Measurements from ENCODE around the gene GAS2L2.

Gene GAS2L2

DNA sequence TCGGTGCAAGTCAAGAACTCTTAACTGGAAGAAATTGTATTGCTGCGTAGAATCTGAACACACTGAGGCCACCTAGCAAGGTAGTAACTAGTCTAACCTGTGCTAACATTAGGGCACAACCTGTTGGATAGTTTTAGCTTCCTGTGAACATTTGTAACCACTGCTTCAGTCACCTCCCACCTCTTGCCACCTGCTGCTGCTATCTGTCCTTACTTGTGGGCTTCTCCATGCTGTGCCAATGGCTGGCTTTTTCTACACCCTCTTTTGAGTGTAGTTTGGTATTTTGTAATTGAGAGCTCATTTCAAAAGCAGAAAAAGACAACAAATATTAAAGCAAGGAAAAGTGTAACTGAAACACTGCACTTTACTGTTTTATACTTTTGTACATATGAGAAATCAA is 29.3 kb downstream of the GAS2L2 start:
- Histone ChIP-seq H3K9me3 (ENCODE audit: low read length) (no peaks in the 10 kb centered on the region), H3K27me3 (ENCODE audit: control insufficient read depth in 1 of 2, insufficient read depth in 2 of 2, low read length in 2 of 2) (no peaks in the 10 kb centered on the region), H3K9ac (ENCODE audit: low read length) (no peak overlapping the region), H3K4me1 (ENCODE audit: insufficient read depth, low read length) (no peaks in the 10 kb centered on the region), H3K4me3 (ENCODE audit: low read depth in 1 of 2, low read length in 2 of 2) (no peak overlapping the region), H3K36me3 (ENCODE audit: insufficient read depth, low read length) (peaks cover 46% of the 10 kb centered on the region), H3K27ac (ENCODE audit: low read depth, low read length) (no peak overlapping the region)

GRCh38 chr17:35717475-35717874 is 35.6 kb downstream of the GAS2L2 start:
- H3K9ac ChIP-seq (ENCODE audit: low read length) = no peak overlapping the region
- H3K4me3 ChIP-seq (ENCODE audit: low read depth in 1 of 2, low read length in 2 of 2) = no peak overlapping the region
- H3K27ac ChIP-seq (ENCODE audit: low read depth, low read length) = no peak overlapping the region
- no peaks in the 10 kb centered on the region for H3K9me3 ChIP-seq (ENCODE audit: low read length)
- H3K36me3 ChIP-seq (ENCODE audit: insufficient read depth, low read length) = peaks cover 33% of the 10 kb centered on the region
- H3K27me3 ChIP-seq (ENCODE audit: control insufficient read depth in 1 of 2, insufficient read depth in 2 of 2, low read length in 2 of 2) = no peaks in the 10 kb centered on the region
- no peaks in the 10 kb centered on the region for H3K4me1 ChIP-seq (ENCODE audit: insufficient read depth, low read length)

DNA sequence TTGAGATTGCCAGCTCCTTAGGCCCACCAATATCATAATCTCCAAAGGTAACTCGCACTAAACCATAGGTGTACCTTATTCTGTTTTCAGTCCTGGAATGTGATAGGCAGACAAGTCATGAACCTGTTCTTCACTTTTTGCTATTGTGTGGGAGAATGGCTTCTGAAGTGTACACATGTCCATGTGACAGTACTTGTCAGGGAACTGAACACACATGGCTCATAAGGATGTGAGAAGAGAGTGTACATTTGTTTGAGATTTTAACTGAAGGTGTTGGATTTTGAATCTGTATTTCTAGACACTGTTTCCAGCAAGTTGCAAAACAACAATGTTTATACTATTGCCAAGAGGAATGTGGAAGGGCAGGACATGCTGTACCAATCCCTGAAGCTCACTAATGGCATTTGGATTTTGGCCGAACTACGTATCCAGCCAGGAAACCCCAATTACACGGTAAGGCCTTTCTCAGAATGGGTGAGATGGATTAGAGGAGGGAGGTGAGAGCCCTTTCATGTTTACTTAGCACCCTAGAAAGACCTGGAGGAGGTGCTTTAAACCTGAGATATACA is 36.1 kb downstream of the GAS2L2 start:
- H3K9me3 ChIP-seq (ENCODE audit: low read length) = no peaks in the 10 kb centered on the region
- H3K27ac ChIP-seq (ENCODE audit: low read depth, low read length) = no peak overlapping the region
- no peaks in the 10 kb centered on the region for H3K4me1 ChIP-seq (ENCODE audit: insufficient read depth, low read length)
- peaks cover 33% of the 10 kb centered on the region for H3K36me3 ChIP-seq (ENCODE audit: insufficient read depth, low read length)
- H3K9ac ChIP-seq (ENCODE audit: low read length) = no peak overlapping the region
- H3K4me3 ChIP-seq (ENCODE audit: low read depth in 1 of 2, low read length in 2 of 2) = no peak overlapping the region
- no peaks in the 10 kb centered on the region for H3K27me3 ChIP-seq (ENCODE audit: control insufficient read depth in 1 of 2, insufficient read depth in 2 of 2, low read length in 2 of 2)

DNA sequence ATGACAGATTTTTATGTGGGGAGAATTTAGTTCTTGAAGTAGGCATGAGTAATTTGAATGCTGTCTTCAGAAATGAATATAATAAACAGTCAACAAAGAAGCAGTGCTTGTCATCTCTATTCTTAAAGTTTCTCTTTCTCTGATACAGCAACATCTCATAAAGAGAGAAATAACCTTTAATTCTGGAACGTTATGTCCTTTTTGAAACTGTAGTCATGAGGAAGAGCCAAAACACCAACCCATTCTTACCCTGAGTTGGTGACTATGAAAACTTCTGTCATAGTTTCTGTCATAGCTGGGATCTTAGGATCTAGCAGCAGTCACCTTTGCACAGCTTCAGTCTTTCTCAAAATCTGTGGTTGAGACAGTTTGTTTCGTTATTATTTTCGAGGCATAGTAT is 36.9 kb downstream of the GAS2L2 start:
- Histone ChIP-seq H3K27me3 (ENCODE audit: control insufficient read depth in 1 of 2, insufficient read depth in 2 of 2, low read length in 2 of 2) (no peaks in the 10 kb centered on the region), H3K9me3 (ENCODE audit: low read length) (no peaks in the 10 kb centered on the region), H3K27ac (ENCODE audit: low read depth, low read length) (no peak overlapping the region), H3K9ac (ENCODE audit: low read length) (no peak overlapping the region), H3K4me1 (ENCODE audit: insufficient read depth, low read length) (no peaks in the 10 kb centered on the region), H3K4me3 (ENCODE audit: low read depth in 1 of 2, low read length in 2 of 2) (no peak overlapping the region), H3K36me3 (ENCODE audit: insufficient read depth, low read length) (peaks cover 29% of the 10 kb centered on the region)

GRCh38 chr17:35715416-35715815 is 37.6 kb downstream of the GAS2L2 start:
- H3K27ac ChIP-seq (ENCODE audit: low read depth, low read length) = no peak overlapping the region
- H3K4me3 ChIP-seq (ENCODE audit: low read depth in 1 of 2, low read length in 2 of 2) = no peak overlapping the region
- peaks cover 30% of the 10 kb centered on the region for H3K36me3 ChIP-seq (ENCODE audit: insufficient read depth, low read length)
- H3K9ac ChIP-seq (ENCODE audit: low read length) = no peak overlapping the region
- H3K27me3 ChIP-seq (ENCODE audit: control insufficient read depth in 1 of 2, insufficient read depth in 2 of 2, low read length in 2 of 2) = no peaks in the 10 kb centered on the region
- H3K4me1 ChIP-seq (ENCODE audit: insufficient read depth, low read length) = no peaks in the 10 kb centered on the region
- H3K9me3 ChIP-seq (ENCODE audit: low read length) = no peaks in the 10 kb centered on the region

- Histone ChIP-seq H3K27me3 (ENCODE audit: control insufficient read depth in 1 of 2, insufficient read depth in 2 of 2, low read length in 2 of 2) (no peaks in the 10 kb centered on the region), H3K27ac (ENCODE audit: low read depth, low read length) (no peak overlapping the region), H3K9me3 (ENCODE audit: low read length) (no peaks in the 10 kb centered on the region), H3K9ac (ENCODE audit: low read length) (no peak overlapping the region), H3K36me3 (ENCODE audit: insufficient read depth, low read length) (peaks cover 29% of the 10 kb centered on the region), H3K4me1 (ENCODE audit: insufficient read depth, low read length) (no peaks in the 10 kb centered on the region), H3K4me3 (ENCODE audit: low read depth in 1 of 2, low read length in 2 of 2) (no peak overlapping the region)
These were observed 38.1 kb downstream of the GAS2L2 start for GRCh38 chr17:35714988-35715387.

- Histone ChIP-seq H3K27ac (ENCODE audit: low read depth, low read length) (no peak overlapping the region), H3K9me3 (ENCODE audit: low read length) (no peaks in the 10 kb centered on the region), H3K4me1 (ENCODE audit: insufficient read depth, low read length) (no peaks in the 10 kb centered on the region), H3K4me3 (ENCODE audit: low read depth in 1 of 2, low read length in 2 of 2) (no peak overlapping the region), H3K27me3 (ENCODE audit: control insufficient read depth in 1 of 2, insufficient read depth in 2 of 2, low read length in 2 of 2) (no peaks in the 10 kb centered on the region), H3K36me3 (ENCODE audit: insufficient read depth, low read length) (peaks cover 36% of the 10 kb centered on the region), H3K9ac (ENCODE audit: low read length) (no peak overlapping the region)
These were observed 39.8 kb downstream of the GAS2L2 start for GRCh38 chr17:35713069-35713728.

DNA sequence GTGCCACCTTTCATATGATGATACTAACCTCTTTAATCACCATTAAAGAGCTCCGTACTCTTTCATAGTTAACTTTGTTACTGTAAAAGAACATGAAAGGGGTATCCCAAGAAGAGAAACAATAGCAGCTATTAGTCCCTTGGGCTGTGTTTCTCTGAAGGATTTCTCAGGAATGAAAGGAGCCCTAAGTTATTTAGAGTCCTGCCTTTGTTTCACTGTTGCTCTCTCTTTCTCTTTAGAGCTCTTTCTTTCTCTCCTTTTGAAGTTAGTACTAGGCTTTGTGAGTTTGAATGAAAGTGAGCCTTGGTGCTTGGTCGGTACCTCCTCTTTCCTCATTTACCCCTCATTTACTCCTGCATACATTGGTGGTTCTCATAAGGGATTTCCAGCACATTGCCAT is 42.1 kb downstream of the GAS2L2 start:
- H3K4me3 ChIP-seq (ENCODE audit: low read depth in 1 of 2, low read length in 2 of 2) = no peak overlapping the region
- H3K9ac ChIP-seq (ENCODE audit: low read length) = no peak overlapping the region
- no peaks in the 10 kb centered on the region for H3K4me1 ChIP-seq (ENCODE audit: insufficient read depth, low read length)
- no peaks in the 10 kb centered on the region for H3K9me3 ChIP-seq (ENCODE audit: low read length)
- H3K27ac ChIP-seq (ENCODE audit: low read depth, low read length) = no peak overlapping the region
- peaks cover 19% of the 10 kb centered on the region for H3K36me3 ChIP-seq (ENCODE audit: insufficient read depth, low read length)
- H3K27me3 ChIP-seq (ENCODE audit: control insufficient read depth in 1 of 2, insufficient read depth in 2 of 2, low read length in 2 of 2) = no peaks in the 10 kb centered on the region

DNA sequence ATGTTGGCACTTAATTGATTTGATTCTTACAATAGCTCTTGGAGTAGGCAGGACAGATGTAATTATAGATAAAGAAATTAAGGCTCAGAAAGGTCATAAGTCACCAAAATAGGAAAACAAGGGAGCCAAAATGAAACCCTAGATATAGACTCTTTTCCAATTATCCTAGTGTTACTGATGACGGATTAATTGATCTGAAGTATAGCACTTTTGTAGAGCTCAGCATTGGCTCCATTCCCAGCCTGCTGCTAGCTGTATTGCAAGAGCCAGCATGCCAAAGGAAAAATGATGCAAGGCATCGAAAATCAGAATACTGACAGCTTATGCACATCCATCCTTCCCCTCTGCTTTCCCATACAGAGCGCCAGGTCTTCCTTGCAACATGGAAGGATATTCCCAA is 43.2 kb downstream of the GAS2L2 start:
- no peak overlapping the region for H3K9ac ChIP-seq (ENCODE audit: low read length)
- no peaks in the 10 kb centered on the region for H3K27me3 ChIP-seq (ENCODE audit: control insufficient read depth in 1 of 2, insufficient read depth in 2 of 2, low read length in 2 of 2)
- no peaks in the 10 kb centered on the region for H3K4me1 ChIP-seq (ENCODE audit: insufficient read depth, low read length)
- no peak overlapping the region for H3K27ac ChIP-seq (ENCODE audit: low read depth, low read length)
- H3K4me3 ChIP-seq (ENCODE audit: low read depth in 1 of 2, low read length in 2 of 2) = no peak overlapping the region
- peaks cover 19% of the 10 kb centered on the region for H3K36me3 ChIP-seq (ENCODE audit: insufficient read depth, low read length)
- no peaks in the 10 kb centered on the region for H3K9me3 ChIP-seq (ENCODE audit: low read length)

DNA sequence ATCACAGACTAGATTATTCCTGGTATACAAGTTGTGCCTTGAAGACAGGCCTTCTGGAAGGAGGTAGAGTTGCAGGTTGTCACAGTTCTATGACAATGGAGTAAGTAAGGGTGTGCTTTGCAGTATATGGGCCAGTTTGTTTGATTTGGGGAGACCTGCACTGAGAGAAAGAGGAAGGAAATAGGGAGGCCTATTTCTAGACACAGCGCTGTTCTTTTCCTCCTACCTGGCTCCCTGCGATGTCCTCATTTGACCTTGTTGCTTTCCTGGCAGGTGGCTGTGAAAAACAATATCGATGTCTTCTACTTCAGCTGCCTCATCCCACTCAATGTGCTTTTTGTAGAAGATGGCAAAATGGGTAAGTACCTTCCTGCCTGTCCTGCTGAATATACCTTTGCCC is 44.1 kb downstream of the GAS2L2 start:
- Histone ChIP-seq H3K27ac (ENCODE audit: low read depth, low read length) (no peak overlapping the region), H3K27me3 (ENCODE audit: control insufficient read depth in 1 of 2, insufficient read depth in 2 of 2, low read length in 2 of 2) (no peaks in the 10 kb centered on the region), H3K4me3 (ENCODE audit: low read depth in 1 of 2, low read length in 2 of 2) (no peak overlapping the region), H3K4me1 (ENCODE audit: insufficient read depth, low read length) (no peaks in the 10 kb centered on the region), H3K9ac (ENCODE audit: low read length) (no peak overlapping the region), H3K36me3 (ENCODE audit: insufficient read depth, low read length) (peaks cover 19% of the 10 kb centered on the region), H3K9me3 (ENCODE audit: low read length) (no peaks in the 10 kb centered on the region)

DNA sequence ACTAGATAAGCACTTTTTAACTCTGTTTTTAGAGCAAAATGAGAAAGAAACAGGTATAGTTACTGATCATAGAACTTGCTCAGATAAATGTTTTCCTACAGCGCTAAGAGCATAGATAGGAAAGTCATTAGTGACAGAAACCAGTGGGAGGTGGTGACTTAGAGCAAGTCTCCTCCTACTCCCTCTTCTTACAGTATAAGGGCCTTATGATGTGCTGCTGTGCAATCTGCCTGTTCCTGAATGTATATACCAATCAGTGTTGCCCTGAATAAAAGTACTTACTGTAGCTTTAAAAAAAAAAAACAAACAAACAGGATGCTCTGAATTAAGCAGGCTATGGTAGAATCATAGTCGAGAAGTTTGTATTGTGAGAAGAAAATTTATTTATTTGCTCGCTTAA is 44.9 kb downstream of the GAS2L2 start:
- Histone ChIP-seq H3K4me3 (ENCODE audit: low read depth in 1 of 2, low read length in 2 of 2) (no peak overlapping the region), H3K27ac (ENCODE audit: low read depth, low read length) (no peak overlapping the region), H3K36me3 (ENCODE audit: insufficient read depth, low read length) (peaks cover 19% of the 10 kb centered on the region), H3K9me3 (ENCODE audit: low read length) (no peaks in the 10 kb centered on the region), H3K27me3 (ENCODE audit: control insufficient read depth in 1 of 2, insufficient read depth in 2 of 2, low read length in 2 of 2) (no peaks in the 10 kb centered on the region), H3K9ac (ENCODE audit: low read length) (no peak overlapping the region), H3K4me1 (ENCODE audit: insufficient read depth, low read length) (no peaks in the 10 kb centered on the region)

DNA sequence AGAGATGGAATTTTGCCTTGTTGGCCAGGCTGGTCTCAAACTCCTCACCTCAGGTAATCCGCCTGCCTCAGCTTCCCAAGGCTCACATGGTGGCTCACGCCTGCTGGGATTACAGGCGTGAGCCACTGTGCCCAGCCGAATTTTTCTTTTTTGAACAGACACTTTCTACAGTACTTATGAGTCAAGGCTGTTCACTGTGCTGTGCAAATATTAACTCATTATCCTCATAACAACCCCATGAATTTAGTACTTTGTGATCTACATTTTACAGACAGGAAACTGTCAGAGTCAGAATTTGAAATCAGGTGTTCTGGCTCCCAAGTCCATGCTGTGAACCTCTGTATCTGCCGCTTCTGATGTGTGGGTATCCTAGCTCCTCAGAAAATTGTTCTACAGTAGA is 47.3 kb downstream of the GAS2L2 start:
- Histone ChIP-seq H3K4me1 (ENCODE audit: insufficient read depth, low read length) (no peaks in the 10 kb centered on the region), H3K9me3 (ENCODE audit: low read length) (no peaks in the 10 kb centered on the region), H3K9ac (ENCODE audit: low read length) (no peak overlapping the region), H3K4me3 (ENCODE audit: low read depth in 1 of 2, low read length in 2 of 2) (no peak overlapping the region), H3K27me3 (ENCODE audit: control insufficient read depth in 1 of 2, insufficient read depth in 2 of 2, low read length in 2 of 2) (no peaks in the 10 kb centered on the region), H3K36me3 (ENCODE audit: insufficient read depth, low read length) (peaks cover 13% of the 10 kb centered on the region), H3K27ac (ENCODE audit: low read depth, low read length) (no peak overlapping the region)

All from muscle layer of colon (tissue), 2 donors.